GM19328 (cell line): Measurements from ENCODE around the gene NOTCH1.

Source experiments
- ATAC-seq: cut with Tn5 transposase; IDR thresholded peaks from one replicate; pipeline ENCODE4 v1.9.1; 2021; ENCODE audit warnings: mild to moderate bottlenecking, moderate library complexity; ENCODE audit not compliant: unreplicated experiment

NOTCH1 gene

DNA sequence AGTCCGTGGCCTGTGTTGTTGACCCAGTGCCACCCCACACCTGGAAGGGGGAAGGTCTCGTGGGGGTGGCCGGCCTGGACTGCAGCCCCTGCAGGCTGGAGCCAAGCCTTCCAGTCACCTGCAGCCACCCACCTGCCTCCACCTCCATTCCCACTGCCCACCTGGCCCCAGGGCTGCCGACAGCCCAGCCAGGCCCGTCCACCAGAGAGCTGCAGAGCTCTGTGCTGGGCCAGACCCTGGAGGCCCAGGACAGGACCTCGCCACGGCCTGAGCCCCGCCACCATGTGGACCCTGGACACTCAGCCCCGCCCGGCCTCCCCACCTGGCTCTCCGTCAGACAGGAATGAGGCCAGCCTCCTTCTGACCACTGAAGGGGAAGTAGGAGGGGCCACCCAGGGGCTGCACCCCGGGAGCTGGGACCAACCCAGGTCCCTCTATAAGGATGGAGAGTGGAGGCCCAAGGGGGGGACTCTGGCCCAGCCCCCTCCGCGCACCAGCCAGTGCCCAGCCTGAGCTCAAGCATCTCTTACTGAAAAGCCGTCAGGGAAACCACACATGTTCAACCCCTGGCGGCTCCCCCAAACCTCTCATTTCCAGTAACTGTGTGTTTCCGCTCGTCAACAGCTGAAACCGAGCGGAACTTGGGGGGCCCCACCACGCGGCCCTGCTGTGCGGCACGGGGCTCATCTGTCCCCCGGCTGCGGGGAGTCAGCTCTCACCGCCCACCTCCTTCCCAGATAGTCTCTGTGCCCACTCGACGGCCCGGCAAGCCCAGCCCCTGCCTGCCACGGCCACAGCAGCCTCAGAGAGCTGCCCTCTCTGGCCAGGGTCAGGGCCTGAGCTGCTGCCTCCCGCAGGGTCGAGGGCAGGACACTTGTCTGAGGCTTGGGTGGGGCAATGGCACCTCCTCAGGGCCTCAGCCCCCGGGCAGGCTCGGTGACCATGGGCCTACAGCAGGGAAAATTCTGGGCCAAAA is 12.8 kb downstream of the NOTCH1 start:
- no peak for ATAC-seq

DNA sequence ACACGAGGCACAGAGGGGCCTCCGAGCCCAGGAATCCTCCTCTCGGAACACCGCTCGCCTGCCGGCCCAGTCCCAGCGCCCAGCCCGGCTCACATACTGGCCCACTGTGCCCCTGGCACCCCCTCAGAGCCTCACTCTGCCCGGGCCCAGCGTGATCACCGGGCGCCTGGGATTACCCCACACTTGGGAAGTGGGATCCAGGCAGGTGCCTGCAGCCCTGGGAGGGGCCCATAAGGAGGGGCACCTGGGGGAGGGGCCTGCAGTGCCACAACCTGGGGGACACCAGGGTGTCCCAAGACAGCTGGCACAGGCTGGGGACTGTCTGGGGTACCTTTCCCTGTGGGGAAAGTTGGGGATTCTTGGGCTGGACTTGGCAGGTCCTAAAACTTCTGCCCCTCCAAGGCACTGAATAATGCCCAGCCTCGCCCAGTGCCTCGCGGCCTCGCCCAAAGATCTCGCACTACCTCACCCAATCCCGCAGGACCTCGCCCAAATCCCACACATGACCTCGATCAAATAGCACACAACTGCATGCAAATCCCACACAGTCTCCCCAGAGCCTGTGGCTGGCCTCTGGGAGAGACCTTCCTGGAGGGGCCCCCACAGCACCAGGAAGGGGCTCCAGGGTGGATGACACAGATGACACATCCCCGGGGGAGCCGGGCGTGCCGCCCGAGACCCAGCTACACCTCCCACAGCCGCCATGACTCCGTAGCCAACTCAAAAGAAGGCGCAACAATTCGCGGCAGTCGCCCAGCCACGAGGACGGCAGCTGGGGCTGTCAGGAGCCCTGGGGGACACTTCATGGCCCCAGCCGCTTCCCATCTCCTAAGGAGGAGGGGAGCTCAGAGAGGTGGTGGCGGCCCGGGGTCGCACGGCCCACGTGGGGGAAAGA is 13.7 kb downstream of the NOTCH1 start:
- ATAC-seq, result no peak

DNA sequence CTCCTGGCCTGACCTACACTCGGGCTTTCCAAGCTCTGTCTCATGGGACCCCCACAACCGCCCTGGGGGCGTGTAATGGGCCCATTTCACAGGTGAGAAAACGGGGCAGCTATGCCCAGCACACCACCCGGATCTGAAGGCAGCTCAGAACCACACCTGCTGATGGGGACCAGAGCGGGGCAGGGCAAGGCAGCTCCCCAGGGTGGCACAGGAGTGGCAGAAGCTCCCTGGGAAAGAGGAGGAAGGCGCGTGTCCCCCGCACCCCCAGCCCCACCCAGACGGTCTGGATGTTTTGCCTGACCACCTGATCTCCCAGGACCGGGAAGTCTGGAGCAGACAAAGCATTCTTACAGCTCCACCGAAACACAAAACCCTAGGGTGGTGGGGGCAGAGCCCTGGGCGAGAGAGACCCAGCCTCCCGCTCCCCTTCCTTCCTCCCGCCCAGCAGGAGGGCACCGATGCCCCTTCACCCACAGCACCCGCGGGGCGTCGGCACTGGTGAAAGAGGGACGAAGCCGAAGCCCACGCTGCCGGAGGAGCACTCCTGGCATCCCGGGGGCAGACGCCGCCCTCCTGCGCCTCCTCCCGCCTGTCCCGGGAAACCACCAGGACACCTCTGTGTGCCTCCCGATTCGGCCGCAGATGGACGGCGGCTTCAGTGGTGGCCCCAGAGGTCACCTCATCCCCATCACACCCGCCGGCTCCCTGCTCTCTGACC is 14.5 kb downstream of the NOTCH1 start:
- ATAC-seq, result no peak

DNA sequence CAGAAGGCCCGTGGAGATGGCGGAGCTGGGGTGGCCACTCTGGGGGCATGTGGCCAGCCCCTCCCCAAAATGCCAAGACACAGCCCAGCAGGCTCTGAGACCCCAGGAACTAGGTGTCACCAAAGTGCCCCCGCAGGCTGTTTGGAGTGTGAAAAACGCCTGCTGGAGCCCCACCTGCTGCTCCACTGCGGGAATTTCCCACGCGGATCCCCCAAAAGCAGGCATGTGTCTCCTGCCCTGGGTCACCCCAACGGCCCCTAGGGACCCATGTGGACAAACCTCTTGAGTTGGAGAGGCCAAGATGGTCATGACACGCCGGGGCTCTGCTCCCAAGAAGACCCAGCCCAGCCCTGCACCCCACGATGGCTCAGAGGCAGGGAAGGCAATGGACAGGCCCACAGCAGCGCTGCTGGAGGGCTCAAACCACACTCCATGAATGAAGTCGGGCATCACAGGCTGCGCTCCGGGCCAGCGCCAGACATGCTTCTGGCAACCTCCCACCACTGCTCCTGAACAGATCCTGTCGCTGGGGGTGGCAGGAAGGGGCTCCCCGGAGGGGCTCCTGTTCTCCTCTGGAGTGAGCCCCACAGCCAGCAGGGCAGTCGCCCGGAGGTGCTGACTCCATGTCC is 15.3 kb downstream of the NOTCH1 start:
- ATAC-seq, result no peak

DNA sequence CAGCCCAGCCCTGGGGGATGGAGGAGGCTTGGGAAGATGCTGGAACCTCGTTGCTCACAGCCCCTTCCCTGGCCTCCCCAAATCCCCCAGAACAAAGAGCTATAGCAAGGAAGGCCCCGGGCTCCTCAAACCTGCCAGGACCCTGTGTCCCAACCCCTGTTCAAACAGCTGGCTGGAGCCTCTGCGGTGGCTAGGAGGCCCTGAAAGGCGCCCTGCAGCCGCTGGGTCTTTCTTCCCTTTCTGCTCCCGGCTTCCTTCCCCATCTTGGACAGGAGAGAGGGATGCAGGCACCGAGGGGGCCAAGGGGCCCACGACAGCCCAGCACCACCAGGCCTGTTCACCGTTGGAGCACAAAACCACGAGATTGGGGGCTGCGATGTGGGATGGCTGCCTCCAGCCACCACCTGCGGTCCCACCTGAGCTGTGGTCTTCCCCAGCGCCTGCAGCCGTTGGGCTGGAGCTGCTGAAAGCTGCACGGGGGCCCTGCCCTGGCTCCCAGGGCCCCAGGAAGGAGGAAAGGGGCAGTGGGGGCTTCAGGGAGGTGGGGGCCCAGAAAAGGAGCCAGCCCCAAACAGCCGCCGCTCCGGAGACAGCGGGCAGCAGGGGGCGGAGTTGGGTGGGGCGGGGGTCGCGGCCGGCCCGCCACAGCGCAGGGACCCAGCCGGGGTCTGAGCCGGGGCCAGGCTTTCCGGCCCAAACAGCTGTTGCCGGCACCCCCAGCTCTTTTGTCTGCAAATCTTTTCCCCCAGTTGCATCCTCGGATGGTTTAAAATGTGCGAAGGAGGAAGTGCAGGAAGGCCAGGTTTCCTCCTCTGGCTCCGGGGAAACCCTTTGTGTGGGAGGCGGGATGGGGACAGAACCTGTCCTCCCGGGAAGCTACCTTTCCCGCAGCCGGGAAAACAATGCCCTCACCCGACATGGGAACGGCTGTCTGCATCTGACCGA is 16.1 kb downstream of the NOTCH1 start:
- no peak for ATAC-seq

DNA sequence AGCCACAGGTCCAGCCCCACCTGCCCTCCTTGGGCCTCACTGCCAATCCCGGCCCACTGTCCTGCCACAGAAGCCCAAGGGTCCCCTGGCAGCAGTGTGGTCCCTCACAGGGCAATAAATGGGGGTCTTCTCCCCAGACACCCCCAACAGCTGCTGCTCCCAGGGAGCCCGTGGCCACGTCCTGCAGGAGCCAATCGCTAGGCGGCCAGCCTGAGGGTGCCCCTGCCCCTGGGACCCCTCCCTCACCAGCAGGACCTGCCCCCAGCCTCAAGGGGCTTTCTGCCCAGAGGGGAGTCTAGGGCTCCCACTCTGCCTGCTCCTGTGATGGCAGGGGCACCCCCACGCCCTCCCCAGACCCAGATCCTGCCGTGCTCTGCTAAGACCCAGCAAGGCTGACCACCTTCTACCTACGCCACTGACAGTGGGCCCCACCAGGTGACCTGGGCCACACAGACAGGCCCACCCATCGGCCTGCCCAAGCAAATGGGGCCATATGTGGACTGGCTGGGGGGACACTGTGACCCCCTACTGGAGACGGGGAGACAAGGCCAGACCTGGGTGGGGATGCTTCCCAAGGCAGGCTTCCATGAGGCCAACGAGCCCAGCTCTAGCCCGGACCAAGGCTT is 17.0 kb downstream of the NOTCH1 start:
- no peak for ATAC-seq

DNA sequence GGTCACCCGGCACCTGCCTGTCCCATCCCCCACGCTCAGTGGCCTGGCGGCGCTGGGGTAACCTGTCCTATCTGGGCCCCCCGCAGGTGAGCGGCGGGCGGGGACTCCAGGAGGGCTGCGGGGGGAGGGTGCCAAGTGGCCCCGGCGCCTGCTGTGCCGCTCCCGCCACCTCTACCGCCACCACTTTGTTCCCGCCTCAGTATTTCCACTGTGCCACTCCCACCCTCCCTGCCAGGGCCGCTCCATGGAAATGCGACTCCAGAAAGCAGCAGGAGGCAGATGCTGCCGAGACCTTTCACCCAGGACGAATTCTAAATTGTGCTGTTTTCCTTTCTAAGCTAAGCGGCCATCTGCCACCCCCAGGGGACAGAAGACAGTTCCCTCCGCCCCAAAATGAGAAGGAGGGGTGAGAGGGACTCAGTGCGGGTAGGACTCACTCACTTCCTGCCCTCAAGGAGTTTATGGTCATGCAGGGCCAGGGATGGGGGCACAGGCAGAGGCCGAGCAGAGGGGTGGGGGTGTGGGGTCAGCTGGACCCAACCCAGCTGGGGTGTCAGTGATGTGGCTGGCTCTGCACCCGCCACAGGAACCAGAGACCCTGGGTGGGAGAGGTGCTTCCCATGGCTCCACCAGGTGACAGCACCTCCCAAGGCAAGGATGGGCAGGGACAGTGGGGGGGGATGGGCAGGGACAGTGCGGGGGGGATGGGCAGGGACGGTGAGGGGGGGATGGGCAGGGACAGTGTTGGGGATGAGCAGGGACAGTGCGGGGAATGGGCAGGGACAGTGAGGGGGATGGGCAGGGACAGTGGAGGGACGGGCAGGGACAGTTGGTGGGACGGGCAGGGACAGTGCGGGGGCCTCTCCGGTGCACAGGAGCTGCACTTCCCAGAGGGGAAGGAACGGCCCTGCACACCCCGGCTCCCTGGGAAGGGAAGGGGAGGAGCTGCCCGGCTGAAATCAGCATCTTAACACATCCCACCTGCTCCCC is 17.8 kb downstream of the NOTCH1 start:
- ATAC-seq, result no peak

DNA sequence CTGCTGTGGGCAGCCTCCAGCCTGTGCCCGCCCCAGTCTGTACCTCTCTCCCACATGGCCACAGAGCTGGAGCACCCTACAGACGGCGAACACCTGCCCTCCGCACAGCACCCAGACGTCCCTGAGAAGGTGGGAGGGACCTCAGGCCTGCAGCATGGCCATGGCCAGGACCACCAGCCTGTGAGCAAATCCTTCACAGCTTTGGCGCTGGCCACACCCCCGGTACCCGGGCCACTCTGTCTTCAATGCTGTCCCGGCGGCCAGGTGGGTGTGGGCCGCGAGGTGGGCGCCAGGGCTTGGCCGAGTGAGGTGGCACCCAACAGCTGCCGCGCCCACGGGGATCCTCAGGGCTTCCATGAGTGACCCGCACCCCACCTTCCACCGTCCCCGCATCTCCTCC is 18.7 kb downstream of the NOTCH1 start:
- ATAC-seq, result no peak

DNA sequence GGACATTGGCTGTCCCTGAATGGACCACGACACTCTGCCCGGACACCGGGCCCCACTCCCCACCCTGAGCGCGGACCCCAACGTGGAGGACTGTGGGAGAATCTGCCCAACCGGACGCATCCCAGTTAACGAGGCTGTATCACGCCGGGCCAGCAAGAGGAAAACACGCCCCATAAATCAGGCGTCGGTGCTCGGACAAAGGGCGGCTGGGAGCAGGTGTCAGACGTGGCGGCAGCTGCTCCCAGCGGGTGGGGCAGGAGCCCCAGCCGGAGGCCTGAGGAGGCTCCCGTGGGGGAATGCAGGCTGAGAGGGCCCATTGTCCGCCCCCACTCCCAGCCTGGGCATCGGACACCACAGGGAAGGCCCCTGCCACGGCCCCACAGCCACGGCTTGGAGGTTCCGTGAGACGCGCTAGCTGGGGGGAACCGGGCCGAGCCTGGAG is 19.2 kb downstream of the NOTCH1 start:
- ATAC-seq, result no peak

DNA sequence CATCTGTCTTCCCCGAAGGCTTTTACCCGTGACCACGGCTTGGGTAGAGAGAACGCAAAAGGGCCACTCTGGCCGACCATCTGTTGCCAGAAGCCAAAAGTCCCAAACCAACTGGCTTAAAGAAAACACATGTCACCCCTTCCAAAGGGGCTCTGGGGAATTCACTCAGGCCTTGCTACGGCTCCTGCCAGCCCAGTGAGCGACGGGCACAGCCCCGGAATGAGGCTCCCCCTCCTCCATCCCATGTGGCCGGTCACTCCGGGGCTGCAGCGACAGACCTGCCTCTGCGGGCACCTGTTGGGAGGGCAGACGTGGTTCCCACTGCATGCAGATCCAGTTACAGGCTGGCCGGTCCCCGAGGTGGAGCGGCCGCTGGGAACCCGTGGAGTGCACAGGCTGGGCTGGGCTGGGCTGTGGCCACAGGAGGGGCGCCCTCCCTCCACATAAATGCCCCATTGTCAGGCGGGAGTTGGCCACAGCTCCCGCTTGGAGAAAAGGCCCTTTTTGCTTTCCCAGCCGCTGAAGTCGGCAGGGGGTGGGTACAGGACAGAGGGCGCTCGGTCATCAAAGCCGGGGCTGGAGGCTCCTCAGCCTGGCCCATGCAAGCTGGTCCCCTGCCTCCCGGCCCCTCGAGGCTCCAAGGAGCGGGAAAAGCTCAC is 19.9 kb downstream of the NOTCH1 start:
- ATAC-seq, result no peak

DNA sequence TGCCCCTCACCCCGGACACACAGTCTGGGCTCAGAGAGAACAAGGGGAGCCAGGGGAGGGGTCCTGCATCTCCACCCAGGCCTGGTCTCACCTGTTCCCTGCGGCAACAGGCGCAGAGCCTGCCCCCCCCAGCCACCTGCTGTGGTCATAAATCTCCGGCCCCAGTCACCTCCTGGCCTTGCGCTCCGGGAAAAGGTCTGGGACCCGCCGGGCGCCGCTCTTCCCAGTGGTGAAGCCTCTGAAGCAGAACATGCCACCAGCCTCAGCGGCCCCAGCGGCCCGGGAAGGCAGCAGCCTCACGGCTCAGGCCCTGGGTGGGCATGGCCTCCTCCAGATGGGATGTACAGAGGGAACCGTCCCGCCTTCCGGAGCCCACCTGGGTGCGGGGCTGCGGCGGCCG is 20.6 kb downstream of the NOTCH1 start:
- ATAC-seq, result no peak

DNA sequence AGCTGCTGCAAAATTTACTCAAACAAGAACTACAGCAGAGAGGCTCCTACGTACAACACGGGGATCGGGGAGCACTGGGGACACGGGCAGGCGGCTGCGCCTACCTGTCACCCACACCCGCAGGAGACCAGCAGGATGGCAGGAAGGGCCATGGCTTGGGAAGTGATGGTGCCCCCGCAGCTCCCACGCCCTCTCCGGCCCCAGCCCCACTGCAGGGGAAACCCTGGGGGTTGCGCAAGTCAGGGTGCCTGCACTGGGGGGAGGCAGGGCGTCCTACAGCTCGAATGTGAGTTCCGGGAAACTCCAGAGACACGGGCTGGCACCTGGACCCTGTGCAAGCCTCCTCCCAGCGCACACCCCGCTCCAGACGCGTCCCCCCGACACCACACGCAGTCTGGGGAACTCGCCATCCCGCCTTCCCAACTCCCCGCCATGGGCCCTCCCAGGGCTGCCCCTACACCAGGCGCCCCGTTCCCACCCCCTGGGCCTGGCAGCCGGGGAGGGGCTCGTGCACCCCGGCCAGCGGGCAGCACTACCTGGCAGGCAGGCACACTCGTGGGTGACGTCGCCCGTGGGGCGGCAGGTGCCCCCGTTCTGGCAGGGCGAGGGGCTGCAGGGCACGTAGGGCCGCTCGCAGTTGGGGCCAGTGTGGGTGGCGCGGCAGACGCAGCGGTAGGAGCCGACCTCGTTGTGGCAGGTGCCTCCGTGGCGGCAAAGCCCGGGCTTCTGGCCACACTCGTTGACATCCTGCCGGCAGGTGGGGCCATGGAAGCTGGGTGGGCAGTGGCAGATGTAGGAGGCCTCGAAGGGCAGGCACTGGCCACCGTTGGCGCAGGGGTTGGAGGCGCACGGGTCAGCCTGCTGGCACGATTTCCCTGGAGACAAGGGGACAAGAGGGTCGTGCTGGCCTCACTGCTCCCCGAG is 23.3 kb downstream of the NOTCH1 start:
- no peak for ATAC-seq

DNA sequence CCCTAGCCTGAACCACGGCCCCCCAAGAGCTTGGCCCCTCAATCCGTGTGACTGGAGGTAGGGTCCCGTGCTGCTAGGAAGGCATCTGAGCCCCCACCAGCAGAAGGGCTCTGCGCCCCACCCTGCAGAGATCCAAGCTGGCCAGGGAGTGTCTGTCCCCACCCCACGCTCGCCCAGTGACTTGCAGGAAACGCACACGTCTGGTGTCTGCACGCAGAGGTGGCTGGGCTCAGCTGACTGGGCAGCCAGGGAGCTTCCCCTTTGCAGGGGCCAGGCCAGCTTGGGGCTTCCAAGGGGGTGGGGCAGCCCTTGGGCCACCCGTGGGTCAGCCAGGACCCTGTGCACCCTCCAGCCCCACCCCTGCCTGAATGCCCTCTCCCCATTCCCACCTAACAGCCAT is 24.3 kb downstream of the NOTCH1 start:
- no peak for ATAC-seq

DNA sequence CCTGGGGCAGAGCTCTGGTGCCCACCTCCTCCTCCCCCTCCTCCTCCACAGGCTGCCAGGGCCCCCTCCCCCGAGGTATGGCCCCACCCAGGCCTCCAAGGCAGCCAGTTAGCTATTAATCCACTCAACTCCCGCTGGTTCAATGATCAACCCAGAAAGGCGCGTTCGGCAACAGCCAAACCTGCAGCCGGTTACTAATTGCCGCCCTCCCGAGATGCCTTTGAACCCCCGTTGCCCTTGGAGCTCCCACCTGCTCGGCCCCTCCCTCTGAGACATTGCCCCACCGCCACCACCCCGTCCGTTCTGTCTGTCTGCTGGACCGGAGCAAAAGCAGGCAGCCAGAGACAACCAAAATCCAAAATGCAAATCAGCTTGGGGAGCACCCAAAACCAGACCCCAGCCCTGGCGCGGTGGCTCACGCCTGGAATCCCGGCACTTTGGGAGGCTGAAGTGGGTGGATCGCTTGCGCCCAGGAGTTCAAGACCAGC is 25.8 kb downstream of the NOTCH1 start:
- no peak for ATAC-seq

DNA sequence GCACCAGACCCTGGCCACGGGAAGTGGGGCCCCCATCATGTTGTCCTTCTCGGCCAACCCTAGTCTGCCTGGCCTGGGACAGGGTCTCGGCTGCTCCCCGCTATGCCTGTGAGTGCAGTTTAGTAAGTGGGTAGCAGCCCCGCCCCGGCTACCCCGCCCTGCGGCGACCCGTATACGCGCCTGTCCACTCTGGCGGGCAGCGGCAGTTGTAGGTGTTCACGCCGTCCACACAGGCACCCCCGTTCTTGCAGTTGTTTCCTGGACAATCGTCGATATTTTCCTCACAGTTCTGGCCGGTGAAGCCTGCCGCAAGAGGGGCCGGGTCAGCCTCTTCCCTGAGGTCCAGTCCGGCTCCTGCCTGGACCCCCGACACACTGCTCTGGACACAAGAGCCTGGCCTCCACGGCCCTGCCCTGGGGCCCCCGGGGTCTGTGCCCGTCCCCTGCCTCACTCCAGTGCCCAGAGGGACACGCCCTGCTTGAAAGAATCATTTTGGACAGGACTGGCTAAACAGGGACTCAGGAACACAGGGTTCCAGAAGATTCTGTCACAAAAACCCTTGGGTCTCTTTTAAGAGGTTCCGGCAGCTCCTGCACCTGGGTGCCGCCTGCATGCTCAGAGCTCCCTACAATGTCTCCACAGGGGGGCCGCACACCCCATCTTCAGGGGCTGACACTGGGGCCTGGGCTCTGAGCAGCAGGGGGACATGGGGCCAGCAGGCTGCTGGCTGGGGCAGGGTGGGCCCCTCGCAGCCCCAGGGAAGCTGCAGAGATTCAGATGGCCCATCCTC is 26.4 kb downstream of the NOTCH1 start:
- ATAC-seq, result no peak
